ENCODE measurements around the gene MRPL40.
A peak's percentile ranks its signal among the peaks of the same experiment; 100 is the strongest.

The MRPL40 gene

DNA sequence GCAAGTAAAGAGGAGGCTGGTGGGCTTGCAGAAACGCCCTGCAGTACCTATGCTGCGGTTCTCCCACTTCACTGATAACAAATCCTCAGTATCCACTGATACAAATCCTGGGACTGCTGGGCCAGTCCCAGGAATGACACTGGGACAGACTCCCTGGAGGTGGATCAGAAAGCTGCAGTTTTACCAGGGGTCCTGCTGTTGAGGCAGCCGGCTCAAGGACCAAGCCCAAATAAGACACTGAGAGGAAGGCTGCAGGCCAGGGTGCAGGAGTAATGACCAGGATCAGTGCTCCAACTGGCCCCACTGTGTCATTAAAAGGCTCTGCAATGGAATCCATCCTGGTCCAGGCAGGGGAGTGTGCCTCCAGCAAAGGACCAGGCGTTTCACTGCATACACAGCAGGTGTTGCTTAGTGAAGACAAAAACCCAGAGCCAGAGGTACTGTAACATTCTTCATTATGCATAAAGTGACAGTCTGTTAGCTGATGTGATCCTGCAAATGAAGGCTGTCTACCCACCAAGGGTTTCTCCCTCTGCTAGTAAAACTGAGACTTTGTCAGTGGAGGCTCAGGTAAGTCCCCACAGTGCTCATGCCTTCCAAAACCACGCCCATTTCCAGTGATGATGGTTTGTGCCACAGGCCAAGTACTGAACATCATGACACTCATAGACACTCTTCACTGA is 16.5 kb downstream of the MRPL40 start:
- Histone ChIP-seq H3K4me1 (peaks cover 32 to 38% (median 34%) of the 10 kb centered on the region in 10 experiments), H3K9me3 (replicated peaks in 1 of 11) (no peaks in the 10 kb centered on the region), H3K36me3 (peaks cover 48 to 78% (median 61%) of the 10 kb centered on the region in 11 experiments), H3K4me3 (peak overlapping the region in 8 of 10 experiments; percentile 90 to 98 (median 96); a peak in 14 of 20 replicates), H3K4me2 (peak overlapping the region; percentile 80 to 99 (median 93)), H4K20me1 (peaks cover 10 to 40% (median 31%) of the 10 kb centered on the region in 11 experiments; a peak in 21 of 22 replicates), H3K27me3 (no peaks in the 10 kb centered on the region), H3K27ac (peak overlapping the region in 1 of 11 experiments; percentile 91; a peak in 2 of 22 replicates), H3K9ac (peak overlapping the region in 6 of 11 experiments; percentile 88 to 97 (median 96); a peak in 8 of 22 replicates)
- TF ChIP-seq Cebpa-rat (IDR thresholded peaks at IDR 0.05): no peak

DNA sequence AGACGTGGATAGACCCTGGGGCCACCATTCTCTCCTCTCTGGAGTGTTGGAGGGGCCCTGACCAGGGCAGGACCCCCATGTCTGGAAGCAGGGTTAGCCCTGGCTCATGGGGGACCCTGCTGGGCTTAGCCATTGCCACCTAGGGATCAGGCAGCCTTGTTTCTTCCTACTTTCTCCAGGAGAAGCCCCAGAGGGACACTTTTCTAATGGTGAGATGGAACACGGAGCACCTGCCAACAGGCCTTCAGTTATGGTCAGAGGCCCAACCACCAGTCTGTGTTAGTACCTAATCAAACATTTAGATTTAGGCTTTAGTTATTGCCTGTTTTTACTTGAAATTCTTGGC is 17.1 kb downstream of the MRPL40 start:
- no peak overlapping the region for H3K4me3 ChIP-seq
- no peaks in the 10 kb centered on the region for H3K9me3 ChIP-seq (replicated peaks in 1 of 11)
- H3K4me1 ChIP-seq: peaks cover 31 to 38% (median 33%) of the 10 kb centered on the region in 10 experiments
- H3K27ac ChIP-seq: no peak overlapping the region
- no peaks in the 10 kb centered on the region for H3K27me3 ChIP-seq
- peak overlapping the region in 7 of 11 experiments; percentile 80 to 99 (median 96); a peak in 8 of 22 replicates for H3K4me2 ChIP-seq
- no peak overlapping the region for H3K9ac ChIP-seq
- TF ChIP-seq Cebpa-rat (IDR thresholded peaks at IDR 0.05): no peak
- H4K20me1 ChIP-seq: peaks cover 5 to 38% (median 26%) of the 10 kb centered on the region in 11 experiments; a peak in 20 of 22 replicates
- H3K36me3 ChIP-seq: peaks cover 48 to 78% (median 61%) of the 10 kb centered on the region in 11 experiments

DNA sequence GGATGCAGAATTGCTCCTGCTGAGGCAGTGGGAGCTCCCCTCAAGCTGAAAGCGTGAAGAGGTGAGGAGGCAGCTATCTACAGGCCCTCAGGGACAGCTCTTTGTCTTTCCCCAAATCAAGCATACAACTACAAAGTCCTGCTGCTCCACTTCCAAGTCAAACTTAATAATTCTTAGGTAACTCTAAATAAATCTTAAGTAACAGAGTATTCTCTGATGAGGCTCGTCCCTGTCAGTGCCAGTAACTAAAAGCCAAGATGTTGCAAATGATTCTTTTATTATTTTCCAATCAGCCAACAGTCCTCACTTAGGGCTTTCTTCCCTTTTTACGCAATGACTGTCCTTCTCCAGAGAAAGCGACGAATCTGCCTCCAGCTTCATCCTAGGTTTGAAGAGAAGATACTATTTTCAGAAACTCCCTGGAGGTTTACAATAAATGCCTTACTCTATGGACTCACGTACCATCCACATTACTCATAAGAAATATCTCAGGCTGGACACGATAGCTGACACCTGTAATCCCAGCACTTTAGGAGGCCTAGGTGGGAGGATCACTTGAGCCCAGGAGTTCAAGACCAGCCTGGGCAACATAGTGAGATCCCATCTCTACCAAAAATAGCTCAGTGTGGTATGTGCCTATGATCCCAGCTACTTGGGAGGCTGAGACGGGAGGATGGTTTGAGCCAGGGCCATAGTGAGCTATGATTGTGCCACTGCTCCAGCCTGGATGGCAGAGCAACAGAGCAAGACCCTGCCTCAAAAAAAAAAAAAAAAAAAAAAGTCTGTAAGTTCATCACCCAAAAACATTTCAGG is 18.2 kb downstream of the MRPL40 start:
- H3K27me3 ChIP-seq: no peaks in the 10 kb centered on the region
- H3K36me3 ChIP-seq: peaks cover 53 to 78% (median 65%) of the 10 kb centered on the region in 11 experiments
- H3K4me3 ChIP-seq: no peak overlapping the region
- H3K9ac ChIP-seq: no peak overlapping the region
- H3K4me2 ChIP-seq: no peak overlapping the region
- H3K9me3 ChIP-seq (replicated peaks in 1 of 11): no peaks in the 10 kb centered on the region
- H4K20me1 ChIP-seq: peaks cover 0 to 34% (median 14%) of the 10 kb centered on the region in 11 experiments; a peak in 16 of 22 replicates
- TF ChIP-seq Cebpa-rat (IDR thresholded peaks at IDR 0.05): no peak
- no peak overlapping the region for H3K27ac ChIP-seq
- peaks cover 22 to 31% (median 28%) of the 10 kb centered on the region in 10 experiments for H3K4me1 ChIP-seq

DNA sequence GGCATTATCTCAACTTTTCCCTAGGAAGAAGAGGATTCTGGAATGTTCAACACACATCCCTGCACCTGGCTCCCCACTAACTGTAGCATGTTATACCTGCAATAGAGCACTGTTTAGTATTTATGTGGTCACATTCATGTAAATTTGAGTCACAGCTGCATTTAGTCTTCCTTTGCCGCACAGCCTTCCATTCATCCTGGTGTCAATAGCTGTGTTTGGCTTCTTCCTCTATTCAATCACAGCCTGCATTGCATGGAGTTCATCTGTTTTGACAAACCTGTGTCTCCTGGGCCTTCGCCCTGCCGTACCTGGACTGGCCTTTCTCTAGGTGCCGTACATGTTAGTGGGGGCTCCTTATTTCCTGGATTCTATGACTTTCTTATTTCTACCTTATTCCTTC is 19.2 kb downstream of the MRPL40 start:
- Histone ChIP-seq H3K9me3 (replicated peaks in 1 of 11) (no peaks in the 10 kb centered on the region), H3K27me3 (no peaks in the 10 kb centered on the region), H3K4me2 (no peak overlapping the region), H3K27ac (no peak overlapping the region), H4K20me1 (peaks cover 0 to 34% (median 4%) of the 10 kb centered on the region in 11 experiments; a peak in 12 of 22 replicates), H3K9ac (no peak overlapping the region), H3K36me3 (peaks cover 63 to 80% (median 75%) of the 10 kb centered on the region in 11 experiments), H3K4me3 (no peak overlapping the region), H3K4me1 (peaks cover 12 to 31% (median 19%) of the 10 kb centered on the region in 10 experiments)
- TF ChIP-seq Cebpa-rat (IDR thresholded peaks at IDR 0.05): no peak

DNA sequence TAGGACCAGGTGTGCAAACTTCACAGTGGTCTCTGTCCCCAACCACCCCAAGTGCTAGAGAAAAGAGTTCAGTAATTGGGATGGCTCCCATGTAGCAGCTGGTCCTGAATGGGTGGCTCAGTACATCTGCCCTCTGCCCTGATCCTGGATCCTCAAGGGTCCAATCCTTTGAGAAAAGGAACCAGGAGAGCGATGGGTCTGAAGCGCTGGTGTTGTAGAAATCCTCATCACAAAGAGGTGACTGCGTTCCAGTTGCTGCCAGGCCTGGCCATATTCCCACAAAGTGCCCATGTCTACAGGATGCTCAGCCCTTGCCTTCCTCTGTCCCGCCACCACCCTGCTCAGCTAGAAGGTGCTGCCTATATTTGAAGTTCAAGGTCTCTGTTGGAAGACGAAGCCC is 21.4 kb downstream of the MRPL40 start:
- Histone ChIP-seq H3K4me1 (peaks cover 3 to 20% (median 9%) of the 10 kb centered on the region in 10 experiments; a peak in 19 of 20 replicates), H3K9ac (no peak overlapping the region), H3K36me3 (peaks cover 84 to 100% (median 95%) of the 10 kb centered on the region in 11 experiments), H3K4me3 (no peak overlapping the region), H3K4me2 (no peak overlapping the region), H4K20me1 (peaks cover 0 to 35% (median 0%) of the 10 kb centered on the region in 11 experiments; a peak in 4 of 22 replicates), H3K9me3 (replicated peaks in 1 of 11) (no peaks in the 10 kb centered on the region), H3K27ac (no peak overlapping the region), H3K27me3 (no peaks in the 10 kb centered on the region)
- TF ChIP-seq Cebpa-rat (IDR thresholded peaks at IDR 0.05): no peak

DNA sequence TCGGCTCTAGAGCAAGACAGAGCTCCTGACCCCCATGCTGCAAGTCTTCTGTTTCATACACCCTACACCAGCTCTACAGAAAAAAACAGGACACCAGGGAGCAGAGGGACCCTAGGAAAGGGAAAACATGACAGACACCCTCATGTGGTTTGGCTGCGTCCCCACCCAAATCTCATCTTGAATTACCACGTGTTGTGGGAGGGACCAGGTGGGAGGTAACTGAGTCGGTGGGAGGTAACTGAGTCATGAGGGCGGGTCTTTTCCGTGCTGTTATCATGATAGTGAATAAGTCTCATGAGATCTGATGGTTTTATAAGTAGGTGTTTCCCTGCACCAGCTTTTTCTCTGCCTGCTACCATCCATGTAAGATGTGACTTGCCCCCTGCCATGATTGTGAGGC is 21.8 kb downstream of the MRPL40 start:
- H3K4me1 ChIP-seq: peaks cover 0 to 16% (median 4%) of the 10 kb centered on the region in 10 experiments; a peak in 16 of 20 replicates
- TF ChIP-seq Cebpa-rat (IDR thresholded peaks at IDR 0.05): no peak
- no peak overlapping the region for H3K9ac ChIP-seq
- H3K4me3 ChIP-seq: no peak overlapping the region
- H3K4me2 ChIP-seq: no peak overlapping the region
- H3K27me3 ChIP-seq: no peaks in the 10 kb centered on the region
- peaks cover 84 to 100% (median 97%) of the 10 kb centered on the region in 11 experiments for H3K36me3 ChIP-seq
- no peaks in the 10 kb centered on the region for H3K9me3 ChIP-seq (replicated peaks in 1 of 11)
- H4K20me1 ChIP-seq: peaks cover 0 to 35% (median 0%) of the 10 kb centered on the region in 11 experiments; a peak in 4 of 22 replicates
- H3K27ac ChIP-seq: no peak overlapping the region

DNA sequence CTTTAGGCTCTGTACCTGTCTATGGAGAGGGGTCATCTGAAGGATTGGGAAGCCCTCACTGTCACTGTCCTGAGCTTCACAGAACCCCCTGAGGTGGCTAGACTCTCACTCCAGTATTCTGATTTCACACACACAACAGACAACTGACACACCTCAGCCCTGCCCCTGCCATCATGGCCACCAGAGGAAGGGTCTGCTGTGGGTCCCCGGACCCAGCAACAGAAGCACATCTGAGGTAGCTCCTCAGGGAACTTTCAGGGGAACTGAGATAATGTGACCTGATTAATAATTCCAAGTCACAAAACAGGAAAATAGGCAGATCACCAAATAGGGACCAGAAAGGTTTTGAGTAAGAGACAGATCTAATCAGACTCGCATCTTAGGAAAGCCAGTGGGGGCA is 22.7 kb downstream of the MRPL40 start:
- no peak overlapping the region for H3K27ac ChIP-seq
- no peaks in the 10 kb centered on the region for H3K9me3 ChIP-seq (replicated peaks in 1 of 11)
- H3K27me3 ChIP-seq: no peaks in the 10 kb centered on the region
- H3K4me3 ChIP-seq: no peak overlapping the region
- peaks cover 0 to 35% (median 0%) of the 10 kb centered on the region in 11 experiments; a peak in 4 of 22 replicates for H4K20me1 ChIP-seq
- H3K36me3 ChIP-seq: peaks cover 92 to 100% (median 98%) of the 10 kb centered on the region in 11 experiments
- TF ChIP-seq Cebpa-rat (IDR thresholded peaks at IDR 0.05): no peak
- no peak overlapping the region for H3K9ac ChIP-seq
- H3K4me1 ChIP-seq: peaks cover 0 to 13% (median 0%) of the 10 kb centered on the region in 10 experiments; a peak in 6 of 20 replicates
- no peak overlapping the region for H3K4me2 ChIP-seq

DNA sequence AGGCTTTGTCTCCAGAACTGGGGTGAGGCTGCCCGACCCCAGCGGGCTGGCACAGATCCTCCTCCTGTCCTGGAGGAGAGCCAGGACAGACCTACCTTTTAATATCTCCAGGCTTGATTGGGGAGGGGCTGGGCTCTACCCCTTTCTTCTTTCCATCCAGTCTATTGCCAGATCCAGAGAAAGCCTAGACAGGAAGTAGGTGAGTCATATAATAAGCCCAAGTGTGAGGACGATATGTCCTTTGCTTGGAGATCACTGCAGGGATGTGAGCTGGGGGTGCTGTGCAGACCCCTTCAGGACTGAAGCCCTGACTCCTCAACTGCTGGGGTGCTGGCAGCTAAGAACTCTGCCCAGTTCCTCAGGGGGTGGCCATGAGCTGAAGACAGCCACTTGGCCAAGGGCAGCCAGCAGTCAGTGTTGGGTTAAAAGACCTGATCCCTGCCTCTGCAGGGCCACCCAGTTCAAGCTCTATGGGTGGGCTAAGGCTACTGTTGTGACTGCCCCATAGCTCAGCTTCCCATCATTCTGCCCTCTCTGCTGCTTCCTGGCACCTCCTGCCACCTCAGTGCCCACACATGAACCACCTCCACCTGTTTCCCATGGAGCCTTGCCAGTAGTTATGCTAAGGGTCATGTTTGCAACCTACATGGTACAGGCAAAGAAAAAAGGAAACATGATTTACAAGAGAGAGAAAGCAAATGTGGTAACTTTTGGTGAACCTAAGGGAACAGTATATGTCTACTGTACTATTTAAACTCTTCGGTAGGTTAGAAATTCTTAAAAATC is 23.4 kb downstream of the MRPL40 start:
- peaks cover 0 to 35% (median 0%) of the 10 kb centered on the region in 11 experiments; a peak in 4 of 22 replicates for H4K20me1 ChIP-seq
- H3K36me3 ChIP-seq: peaks cover 94 to 100% (median 99%) of the 10 kb centered on the region in 11 experiments
- no peak overlapping the region for H3K9ac ChIP-seq
- H3K9me3 ChIP-seq (replicated peaks in 1 of 11): no peaks in the 10 kb centered on the region
- no peak overlapping the region for H3K27ac ChIP-seq
- no peak for TF ChIP-seq Cebpa-rat (IDR thresholded peaks at IDR 0.05)
- peaks cover 0 to 13% (median 0%) of the 10 kb centered on the region in 10 experiments; a peak in 6 of 20 replicates for H3K4me1 ChIP-seq
- H3K4me2 ChIP-seq: peak overlapping the region in 1 of 11 experiments; percentile 17; a peak in 1 of 22 replicates
- H3K27me3 ChIP-seq: no peaks in the 10 kb centered on the region
- H3K4me3 ChIP-seq: no peak overlapping the region

Measured in BLaER1 treated with 17β-estradiol and CSF1 and Interleukin-3, amounts not matched to agents 10 nM and 100 nM (cell line).